CMK (cell line): Measurements from ENCODE around the gene HS3ST3A1.

ENCODE experiments used
- DNase-seq: peaks from one replicate; pipeline ENCODE4 v3.0.0-alpha.2; 2010; ENCODE audit warnings: low read depth

Gene HS3ST3A1

DNA sequence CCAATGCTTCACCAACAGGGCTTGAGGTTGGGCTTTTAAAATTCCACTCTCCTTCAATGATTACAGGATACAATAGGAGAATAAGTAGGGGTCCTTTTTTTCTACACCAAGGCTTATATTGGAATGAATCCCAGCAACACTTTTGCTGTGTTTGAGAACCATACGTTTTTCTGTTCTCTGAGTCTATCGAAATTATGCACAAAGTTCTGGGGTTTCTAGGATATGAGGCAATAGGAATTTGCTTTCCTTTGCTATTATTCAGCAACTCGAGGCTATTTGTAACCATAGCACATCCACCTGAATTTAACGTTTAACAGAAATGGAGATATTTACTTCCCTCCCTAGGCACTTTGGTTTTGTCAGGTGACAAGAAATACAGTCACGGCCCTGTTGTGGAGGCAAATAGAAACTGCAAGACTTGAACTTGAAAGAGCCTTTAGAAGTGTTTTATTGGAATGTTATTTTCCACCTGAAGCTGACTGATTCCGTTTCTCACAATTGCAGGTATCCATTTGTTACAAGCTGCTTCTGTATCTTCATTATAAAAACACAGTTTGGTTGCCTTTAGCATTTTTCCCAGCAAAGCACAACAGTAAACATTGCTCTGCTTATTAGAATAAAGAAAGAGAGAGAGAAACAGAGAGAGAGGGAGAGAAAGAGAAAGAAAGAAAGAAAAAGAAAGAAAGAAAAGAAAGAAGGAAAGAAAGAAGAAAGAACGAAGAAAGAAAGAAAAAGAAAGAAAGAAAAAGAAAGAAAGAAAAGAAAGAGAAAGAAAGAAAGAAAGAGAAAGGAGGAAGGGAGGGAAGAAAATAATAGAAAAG is 109.6 kb downstream of the HS3ST3A1 start:
- DNase-seq = no peak

DNA sequence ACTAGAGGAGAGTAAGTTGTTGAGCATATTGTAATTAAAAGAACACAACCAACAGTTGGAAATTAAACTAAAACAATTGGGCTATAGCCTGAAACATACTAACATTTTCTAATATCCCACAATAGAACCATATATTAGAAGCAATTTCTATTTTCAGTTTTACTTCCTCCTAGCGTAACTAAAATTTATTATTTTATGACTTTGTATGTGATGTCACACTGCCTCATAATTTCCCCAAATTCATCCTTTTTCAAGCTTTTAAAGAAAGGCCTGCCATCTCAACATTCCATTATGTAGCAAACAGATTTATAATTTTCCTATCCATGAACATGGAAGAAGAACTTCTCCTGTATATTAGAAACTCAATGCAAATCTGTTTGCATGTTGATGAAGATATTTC is 110.2 kb downstream of the HS3ST3A1 start:
- no peak for DNase-seq

DNA sequence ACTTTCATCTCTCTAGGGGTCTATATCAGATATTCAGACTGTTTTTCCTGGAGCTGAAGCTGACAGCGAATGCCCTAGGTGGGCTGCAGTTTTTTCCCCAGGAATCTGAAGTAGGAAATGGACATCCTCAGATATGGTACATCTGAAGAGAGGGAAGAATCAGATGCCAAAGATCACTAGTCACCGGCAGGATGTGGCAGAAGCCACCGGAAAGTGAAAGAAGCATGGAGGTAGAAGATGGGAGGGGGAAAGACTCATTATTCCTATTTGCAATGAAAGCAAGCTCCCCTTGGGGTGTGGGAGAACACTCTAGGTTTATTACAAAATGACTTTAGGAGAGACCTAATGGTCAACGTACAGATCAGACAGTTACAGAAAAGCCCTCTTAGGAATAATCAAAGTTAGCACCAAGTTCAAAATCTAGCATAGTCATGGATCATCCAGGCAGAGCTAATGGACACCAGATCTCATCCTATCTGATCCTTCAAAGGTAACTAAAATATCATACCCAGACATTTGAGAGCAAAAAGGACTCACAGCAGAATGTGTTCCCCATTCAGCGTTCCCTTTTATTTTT is 110.7 kb downstream of the HS3ST3A1 start:
- no peak for DNase-seq

DNA sequence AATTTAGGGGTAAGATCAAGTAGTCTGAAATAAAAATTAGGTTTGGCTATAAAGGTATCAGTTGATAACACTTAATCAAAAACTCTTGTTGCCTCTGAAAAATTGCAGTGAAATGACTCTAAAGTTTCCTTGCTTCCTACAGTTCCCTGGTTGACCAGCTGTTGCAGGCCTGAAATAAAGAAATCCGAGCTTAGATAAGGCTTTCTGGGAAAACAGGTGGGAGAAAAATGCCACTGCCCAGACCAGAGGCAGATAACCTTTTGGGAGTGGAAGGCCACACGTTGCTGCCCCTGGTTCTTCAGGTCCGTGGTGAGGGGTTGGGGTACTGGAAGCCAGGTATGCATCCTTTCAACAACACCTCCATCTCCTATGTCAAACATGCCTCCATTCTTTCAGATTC is 111.3 kb downstream of the HS3ST3A1 start:
- DNase-seq = no peak

DNA sequence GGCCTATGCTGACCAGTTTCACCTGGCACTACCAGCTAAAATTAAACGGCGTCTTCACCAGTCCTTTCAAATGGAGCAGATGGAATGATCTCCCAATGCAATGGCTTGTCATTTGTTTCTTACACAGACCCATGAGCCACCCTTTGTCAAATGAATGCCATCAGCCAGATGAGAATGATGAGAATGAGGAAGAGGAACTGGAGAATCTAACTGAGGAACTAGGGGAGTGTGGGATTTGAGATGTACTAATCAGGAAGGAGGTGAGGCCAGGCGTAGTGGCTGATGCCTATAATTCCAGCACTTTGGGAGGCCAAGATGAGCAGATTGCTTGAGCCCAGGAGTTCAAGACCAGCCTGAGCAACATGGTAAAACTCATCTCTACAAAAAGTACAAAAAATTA is 116.4 kb downstream of the HS3ST3A1 start:
- DNase-seq = no peak

DNA sequence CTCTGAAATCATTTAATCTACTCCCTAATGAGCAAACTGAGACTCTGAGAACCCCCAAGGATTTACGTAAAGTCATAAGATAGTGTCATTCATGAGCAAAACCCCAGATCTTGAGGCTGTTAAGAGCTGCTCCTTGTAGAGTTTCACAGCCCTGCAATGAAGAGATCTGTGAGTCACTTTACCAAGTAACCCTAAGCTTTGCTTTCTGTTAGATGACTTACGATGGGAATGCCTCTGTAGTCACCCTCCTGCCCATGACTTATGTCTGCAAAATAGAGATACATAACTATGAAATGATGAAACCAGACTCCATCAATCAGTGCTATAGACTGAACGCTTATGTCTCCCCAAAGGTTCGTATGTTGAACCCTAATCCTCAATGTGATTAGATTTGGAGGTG is 117.7 kb downstream of the HS3ST3A1 start:
- DNase-seq = no peak

DNA sequence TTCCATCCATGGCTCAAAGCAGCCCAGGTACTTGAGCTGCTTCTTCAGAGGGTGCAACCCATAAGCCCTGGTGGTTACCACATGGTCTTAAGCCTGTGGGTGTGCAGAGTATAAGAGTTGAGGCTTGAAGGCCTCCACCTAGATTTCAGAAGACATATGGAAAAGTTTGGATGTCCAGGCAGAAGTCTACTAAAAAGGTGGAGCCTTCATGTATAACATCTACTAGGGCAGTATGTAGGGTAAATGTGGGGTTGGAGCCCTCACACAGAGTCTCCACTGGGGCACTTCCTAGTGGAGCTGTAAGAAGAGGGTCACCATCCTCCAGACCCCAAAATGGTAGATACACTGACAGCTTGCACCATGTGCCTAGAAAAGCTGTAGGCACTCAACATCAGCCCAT is 120.9 kb downstream of the HS3ST3A1 start:
- no peak for DNase-seq

DNA sequence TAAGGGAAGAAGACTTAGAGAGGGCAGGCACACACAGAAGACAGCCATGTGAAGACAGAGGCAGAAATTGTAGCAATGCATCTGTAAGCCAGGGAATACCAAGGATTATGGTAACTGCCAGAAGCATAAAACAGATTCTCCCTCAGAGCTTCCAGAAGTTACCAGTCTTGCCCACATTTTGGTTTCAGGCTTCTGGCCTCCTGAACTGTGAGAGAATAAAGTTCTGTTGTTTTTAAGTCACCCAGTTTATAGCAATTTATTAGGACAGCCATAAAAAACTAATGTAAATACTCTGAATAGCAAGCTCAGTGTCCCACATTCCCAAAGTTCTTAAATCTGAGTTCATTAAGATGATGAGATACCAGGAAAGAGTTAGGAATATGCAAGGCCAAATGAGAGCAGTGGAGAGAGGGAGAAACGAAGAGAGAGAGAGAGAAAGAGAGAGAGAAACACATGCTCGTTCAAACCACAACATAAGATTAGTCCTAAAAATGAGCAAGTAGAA is 123.4 kb downstream of the HS3ST3A1 start:
- DNase-seq = no peak

DNA sequence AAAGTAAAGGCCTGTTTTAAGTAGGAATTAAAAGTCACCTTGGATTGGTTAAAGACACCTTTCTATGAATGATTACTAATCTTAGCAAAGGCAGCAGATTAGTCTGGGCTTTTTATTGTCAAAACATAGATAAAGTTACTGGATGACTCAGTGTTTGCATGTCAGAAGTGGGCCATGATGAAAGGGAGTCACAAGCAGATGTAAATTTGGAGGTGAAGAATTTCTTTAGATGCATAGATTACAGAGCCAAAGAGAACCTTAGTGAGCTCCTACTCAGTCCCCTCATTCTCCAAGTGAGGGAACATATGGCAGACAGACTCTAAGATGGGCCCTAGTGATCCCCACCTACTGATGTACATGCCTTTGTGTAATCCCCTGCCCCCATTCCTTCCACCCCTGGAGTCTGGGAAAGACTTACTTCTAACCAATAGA is 124.5 kb downstream of the HS3ST3A1 start:
- DNase-seq = no peak

DNA sequence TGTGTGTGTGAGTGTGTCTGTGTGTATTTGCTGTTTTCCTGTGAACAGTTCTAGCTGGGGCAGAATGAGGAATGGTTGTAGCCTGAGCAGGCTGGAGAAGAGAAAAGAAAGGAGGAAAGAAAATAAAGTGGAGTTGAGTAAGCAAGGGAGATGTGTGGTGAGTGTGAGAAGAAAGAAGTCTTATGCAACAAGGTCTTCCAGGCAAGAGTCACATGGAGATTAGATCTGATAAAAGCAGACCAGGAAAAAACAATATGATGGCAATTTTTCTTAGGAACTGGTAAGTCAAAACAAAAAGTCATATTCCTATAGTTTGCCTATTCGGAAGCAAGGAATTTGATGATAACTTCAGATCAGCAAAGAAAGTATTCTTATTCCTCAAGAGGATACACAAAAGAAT is 125.0 kb downstream of the HS3ST3A1 start:
- DNase-seq = no peak

DNA sequence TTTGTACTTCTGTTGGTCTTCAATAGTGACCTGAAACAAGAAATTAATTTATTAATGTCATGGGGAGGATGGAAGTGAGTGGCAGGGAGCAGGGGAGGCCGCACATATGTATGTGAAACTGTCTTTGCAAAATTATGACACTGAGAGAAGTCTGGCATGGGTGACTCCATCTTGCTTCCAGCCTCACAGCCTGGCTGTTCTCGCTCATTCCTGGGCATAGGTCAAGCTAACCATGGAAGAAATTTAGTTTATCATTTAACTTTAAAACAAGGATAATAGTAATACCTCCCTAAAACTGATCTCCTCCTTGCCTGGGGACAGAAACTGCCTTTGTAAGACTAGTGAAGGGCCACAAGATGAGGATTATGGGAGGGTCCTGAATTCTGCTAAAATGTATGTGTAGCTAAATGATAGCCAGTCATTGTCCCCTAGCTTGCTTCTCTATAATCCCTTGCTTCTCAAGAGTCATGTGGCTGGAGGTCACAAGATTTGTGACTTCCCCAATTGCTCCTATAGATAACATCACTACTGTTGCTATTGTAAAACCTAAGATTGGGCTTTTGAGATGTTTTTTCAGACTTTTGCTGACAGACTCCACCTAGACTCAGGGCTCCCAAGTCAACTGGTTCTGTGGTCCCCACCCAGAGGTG is 126.0 kb downstream of the HS3ST3A1 start:
- DNase-seq = no peak

DNA sequence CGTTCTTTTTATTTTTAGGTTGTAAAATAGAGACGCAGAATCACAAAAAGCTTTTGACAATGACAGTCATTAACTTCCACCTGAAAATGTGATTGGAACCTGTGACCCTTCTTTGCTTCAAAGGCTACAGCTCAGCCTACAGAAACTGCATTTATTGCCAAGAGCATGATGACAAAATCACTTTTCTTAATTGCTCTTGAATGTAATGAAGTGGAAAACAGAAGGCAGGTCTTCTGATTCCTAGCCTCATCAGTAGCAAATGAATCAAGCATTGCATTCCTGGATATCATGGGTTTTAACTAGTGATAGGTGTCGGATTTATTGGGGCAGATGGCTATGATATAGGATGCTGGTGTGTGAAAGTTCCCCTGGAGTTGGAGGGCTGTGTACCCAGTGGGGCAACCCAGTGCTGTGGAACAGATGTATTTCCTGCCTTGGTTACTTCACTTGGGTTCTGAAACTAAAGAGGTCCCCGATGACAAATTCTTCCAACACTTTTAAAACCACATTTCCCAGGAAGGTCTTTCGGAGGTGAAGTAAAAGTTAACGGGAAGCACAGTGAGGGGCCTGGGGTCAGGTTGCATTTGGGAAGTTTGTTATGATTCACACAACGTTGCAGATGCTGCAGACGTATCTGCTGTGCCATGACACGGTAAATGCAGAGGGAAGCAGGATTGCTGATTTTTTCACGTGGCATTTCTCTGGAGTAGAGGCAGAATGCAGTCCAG is 127.5 kb downstream of the HS3ST3A1 start:
- no peak for DNase-seq

DNA sequence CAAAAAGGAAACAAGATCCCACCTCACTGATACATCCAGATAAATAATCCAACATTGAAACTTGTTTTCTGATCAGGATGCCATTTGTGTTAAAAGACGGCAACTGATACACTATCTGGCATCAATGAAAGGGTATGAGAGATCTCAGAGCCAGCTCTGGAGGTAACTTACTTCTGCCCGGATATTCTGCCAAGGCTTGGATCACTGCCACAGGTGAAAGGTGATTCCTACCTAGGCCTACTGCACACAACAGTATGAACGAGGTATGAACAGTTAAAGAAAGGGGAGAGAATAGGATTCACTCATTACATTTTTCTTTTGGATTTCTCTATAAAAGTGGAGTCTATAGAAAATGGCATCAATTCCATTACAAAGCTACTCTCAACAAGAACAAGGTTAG is 136.1 kb downstream of the HS3ST3A1 start:
- no peak for DNase-seq

DNA sequence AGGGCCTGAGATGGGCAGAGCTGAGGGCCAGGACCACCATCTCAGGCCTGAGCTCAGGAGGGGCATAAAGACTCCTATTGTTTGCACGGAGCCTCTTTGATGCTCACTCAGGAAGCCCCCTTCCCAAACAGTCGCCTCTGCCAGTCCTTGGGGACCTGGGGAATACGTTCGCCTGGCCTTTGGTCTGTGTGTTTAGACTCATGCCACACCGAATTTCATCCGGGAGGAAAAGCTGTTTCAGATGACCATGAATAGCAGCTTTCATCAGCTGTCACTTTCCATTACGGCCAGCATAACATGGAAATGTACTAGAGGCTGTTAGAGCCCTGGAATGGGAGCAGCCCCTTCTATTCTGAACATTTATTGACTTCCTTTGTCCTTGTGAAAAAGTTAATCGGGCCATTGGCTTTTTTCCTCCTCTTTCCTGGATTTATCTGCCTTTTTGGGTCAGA is 139.0 kb downstream of the HS3ST3A1 start:
- no peak for DNase-seq

DNA sequence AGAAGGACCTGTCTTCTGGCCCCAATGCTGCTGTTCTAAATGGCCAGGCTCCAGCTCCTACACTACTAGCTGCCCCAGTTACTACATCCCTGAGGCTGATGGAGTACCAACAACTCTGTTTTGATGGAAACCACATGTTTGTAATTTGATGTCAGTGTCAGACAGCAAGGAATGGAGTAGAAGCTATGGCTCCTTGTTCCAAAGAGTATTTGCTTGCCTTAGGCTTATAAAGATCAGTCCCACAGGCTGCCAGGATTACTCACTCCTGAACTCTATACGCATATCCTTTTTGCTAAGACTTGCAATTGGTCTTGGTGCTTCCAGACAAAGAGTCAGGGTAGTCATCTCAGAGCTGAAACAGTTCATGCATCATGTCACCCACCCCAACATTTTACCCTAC is 139.6 kb downstream of the HS3ST3A1 start:
- DNase-seq = no peak

DNA sequence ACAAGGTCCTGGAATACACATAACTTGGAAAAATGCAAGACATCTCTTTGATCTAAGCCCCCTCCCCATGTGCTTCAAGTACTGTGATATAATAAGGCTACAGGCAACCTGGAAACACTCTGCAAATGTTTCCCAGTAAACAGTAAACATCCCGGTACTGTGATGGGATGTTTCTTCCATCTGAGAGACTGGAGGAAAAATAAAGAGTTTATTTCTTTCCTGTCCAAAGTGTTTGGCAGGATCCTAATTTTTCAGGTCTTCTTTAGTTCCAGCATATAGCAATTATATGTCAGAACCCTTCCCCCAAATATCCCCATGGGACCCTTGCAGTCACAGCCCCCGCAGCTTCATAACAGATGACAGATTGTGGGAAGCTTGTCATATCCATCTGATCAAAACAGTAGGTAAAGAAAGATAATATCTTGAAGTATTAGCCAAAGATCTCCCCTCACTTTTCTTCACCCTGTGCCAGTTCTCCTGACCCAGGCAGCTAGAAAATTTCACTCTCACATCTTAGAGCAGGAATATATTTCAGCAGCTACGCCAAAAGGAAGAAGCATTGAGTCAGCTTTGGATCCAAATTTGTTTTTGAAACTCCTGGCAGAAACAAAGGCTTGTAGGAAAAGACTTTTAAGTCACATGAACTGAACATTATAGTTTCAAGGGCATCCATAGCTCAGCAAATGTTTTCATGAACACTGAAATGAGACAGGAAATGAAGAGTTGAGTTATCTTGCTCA is 141.3 kb downstream of the HS3ST3A1 start:
- no peak for DNase-seq

DNA sequence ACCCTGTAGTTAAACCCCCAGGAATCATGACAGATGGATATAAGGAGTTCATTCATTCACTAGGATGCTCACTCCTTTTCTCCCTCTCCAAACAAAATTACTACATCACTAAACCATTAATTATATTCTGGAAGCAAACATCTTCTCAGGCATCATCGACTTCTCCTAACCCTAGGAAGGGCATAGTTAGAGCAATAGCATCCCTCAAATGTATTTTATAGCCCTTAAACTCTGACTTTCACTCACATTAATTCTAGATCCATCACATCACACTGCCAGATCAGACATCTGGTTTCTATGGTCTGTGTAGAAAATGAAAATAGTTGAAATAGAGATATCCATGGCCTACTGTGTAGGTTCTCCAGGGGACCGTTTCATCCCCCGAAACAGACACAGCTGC is 143.9 kb downstream of the HS3ST3A1 start:
- DNase-seq = no peak
